ENCODE data around the gene ADPGK.

The ADPGK gene

DNA sequence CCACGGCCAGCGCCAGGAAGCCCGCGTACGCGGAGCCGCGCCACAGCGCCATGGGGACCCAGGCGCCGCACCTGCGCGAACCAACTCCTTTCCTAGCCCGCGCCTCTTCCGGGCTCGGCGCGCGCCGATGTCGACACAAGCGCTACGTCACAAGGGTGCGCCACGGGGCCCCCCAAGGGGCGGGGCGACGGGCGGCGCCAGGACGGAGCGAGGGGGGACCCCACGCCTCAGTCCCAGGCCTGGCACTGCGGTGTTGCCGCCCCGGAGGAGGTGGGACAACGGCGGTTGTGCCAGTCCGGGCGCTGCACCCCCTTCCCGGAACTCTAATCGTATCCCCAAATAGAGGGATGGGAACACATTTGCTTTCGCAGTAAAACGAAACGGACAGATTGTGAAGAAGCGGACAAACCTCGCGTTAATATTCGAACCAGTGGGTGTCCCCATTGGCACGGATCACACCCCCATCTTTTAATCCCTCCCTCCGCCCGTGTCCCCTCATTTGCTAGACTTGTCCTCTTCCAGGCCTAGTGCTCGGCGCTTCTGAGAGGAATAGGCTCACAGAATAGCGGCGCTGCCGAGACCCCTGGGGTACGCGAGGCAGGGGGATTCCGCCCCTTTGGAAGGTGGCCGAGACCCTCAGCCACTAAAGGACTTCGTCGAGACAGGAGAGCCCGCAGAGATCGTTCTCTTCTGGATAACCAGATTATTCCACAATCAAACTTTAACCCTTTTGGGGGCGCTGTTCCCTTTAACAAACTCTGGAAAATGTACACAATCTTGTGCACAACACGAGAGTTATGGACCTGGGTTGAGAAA is at the start of gene ADPGK:
TSS of gene ADPGK (minus strand) at position 119 of the 816 bp plus-strand sequence. CDS start at position 52, 67 bp downstream.
- peak within 1 kb of the TSS; percentile 69 for H3K27ac ChIP-seq
- TF ChIP-seq ZFX (IDR thresholded peaks at IDR 0.05; ENCODE audit: borderline replicate concordance), result no peak
- TF ChIP-seq, protein P1, sequence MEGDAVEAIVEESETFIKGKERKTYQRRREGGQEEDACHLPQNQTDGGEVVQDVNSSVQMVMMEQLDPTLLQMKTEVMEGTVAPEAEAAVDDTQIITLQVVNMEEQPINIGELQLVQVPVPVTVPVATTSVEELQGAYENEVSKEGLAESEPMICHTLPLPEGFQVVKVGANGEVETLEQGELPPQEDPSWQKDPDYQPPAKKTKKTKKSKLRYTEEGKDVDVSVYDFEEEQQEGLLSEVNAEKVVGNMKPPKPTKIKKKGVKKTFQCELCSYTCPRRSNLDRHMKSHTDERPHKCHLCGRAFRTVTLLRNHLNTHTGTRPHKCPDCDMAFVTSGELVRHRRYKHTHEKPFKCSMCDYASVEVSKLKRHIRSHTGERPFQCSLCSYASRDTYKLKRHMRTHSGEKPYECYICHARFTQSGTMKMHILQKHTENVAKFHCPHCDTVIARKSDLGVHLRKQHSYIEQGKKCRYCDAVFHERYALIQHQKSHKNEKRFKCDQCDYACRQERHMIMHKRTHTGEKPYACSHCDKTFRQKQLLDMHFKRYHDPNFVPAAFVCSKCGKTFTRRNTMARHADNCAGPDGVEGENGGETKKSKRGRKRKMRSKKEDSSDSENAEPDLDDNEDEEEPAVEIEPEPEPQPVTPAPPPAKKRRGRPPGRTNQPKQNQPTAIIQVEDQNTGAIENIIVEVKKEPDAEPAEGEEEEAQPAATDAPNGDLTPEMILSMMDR (IDR thresholded peaks at IDR 0.05), result peak; percentile 63

DNA sequence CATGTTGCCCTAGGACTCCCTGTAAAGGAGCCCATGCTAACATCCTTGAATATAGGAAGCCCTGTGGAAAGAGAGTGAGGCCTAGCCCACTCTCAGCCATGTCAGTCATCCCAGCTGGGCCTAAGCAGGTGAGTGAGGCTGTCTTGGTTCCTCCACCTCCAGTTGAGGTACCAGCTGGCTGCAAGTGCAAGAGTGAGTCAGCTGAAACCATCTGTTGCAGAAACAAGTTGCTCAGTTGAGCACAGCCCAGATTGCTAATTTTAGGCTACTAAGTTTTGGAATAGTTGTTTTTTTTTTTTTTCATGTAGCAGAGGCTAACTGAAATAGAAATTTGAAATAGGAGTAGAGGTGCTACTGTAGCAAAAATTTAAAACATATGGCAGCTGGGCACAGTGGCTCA is 43.7 kb upstream of the ADPGK start:
- TF ChIP-seq, protein P1 (IDR thresholded peaks at IDR 0.05), result no peak
- TF ChIP-seq ZFX (IDR thresholded peaks at IDR 0.05; ENCODE audit: borderline replicate concordance), result no peak

DNA sequence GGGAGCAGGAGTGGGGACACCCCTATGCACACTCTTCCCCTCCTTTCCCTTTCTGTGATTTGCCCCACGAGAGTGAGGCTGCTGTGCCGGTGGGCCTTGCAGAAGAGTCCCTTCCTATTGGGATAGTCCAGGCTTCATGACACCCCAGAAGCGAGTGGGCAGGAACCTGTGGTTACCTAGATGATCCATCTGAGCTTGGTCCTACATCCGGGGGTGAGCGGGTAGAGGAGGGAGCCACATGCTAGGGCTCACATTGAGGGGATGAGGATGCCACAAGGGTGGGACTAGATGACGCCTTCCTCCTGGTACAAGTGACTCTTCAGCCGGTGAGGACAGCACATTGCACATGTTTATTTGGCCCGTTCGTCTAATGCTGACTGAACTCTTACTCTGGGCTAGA is 43.1 kb upstream of the ADPGK start:
- no peak overlapping the region for H3K27ac ChIP-seq
- no peak for TF ChIP-seq ZFX (IDR thresholded peaks at IDR 0.05; ENCODE audit: borderline replicate concordance)
- TF ChIP-seq, protein P1 (IDR thresholded peaks at IDR 0.05), result no peak

More for the DNA sequence above, 43.7 kb upstream of the ADPGK start:
- no peak overlapping the region for H3K27ac ChIP-seq

DNA sequence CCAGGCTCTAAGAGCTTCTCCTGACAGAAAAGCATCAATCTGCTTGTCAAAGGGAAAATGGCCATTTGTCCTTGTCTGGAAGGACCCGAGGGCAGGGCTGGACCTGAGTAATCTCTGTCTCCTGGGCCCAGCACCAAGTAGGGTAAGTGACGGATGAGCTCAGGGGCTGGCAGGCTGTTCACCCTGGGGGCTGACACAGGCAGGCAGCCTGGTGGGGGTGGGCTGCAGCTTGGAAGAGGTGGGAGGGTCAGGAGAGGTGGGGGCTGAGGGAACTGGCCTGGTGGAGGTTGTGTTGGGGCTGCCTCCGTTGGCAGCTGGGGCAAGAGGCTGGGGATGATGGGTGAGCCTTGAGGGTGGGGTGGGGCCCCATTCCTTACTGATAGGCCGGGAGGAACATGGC is 42.3 kb upstream of the ADPGK start:
- no peak overlapping the region for H3K27ac ChIP-seq
- TF ChIP-seq, protein P1 (IDR thresholded peaks at IDR 0.05), result no peak
- TF ChIP-seq ZFX (IDR thresholded peaks at IDR 0.05; ENCODE audit: borderline replicate concordance), result no peak

DNA sequence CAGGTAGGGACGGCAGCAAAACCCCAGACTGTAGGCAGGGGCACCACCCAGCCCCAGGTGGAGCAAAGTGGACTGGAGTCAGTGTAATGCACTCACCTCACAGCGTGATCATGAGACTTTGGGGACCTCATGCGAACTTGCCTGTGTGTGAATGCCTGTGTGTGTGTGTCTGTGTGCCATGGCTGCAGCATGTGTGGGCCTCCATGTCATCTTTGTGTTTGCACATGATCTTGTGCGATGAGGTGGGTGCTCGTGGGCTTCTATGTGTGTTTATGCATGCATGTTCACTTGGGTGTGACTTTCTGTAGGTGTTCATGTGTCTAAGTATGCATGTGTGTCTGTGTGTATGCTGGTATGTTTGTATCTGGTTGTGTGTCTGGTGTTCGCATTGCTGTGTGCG is 41.2 kb upstream of the ADPGK start:
- TF ChIP-seq, protein P1 (IDR thresholded peaks at IDR 0.05), result no peak
- no peak for TF ChIP-seq ZFX (IDR thresholded peaks at IDR 0.05; ENCODE audit: borderline replicate concordance)
- no peak overlapping the region for H3K27ac ChIP-seq

DNA sequence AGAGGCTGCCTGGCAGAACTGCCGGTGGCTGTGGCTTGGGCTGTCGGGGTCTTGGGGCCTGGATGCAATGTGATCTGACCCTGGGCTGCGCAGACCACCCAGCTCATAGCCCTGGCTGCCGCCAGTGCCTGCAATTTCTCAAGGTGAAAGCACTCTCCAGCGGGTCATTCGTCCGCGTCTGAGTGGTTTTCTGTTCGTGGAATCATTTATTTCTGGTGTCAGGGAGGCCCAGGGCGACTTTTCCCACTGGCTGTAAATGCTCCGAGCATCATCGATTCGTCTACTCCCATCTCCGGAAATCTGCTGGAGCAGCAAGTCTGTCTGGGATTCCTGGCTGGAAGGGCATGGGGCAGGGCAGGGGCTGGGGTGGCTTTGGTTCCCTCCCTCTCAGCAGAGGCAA is 40.6 kb upstream of the ADPGK start:
- no peak overlapping the region for H3K27ac ChIP-seq
- TF ChIP-seq, protein P1 (IDR thresholded peaks at IDR 0.05), result no peak
- TF ChIP-seq ZFX (IDR thresholded peaks at IDR 0.05; ENCODE audit: borderline replicate concordance), result no peak

DNA sequence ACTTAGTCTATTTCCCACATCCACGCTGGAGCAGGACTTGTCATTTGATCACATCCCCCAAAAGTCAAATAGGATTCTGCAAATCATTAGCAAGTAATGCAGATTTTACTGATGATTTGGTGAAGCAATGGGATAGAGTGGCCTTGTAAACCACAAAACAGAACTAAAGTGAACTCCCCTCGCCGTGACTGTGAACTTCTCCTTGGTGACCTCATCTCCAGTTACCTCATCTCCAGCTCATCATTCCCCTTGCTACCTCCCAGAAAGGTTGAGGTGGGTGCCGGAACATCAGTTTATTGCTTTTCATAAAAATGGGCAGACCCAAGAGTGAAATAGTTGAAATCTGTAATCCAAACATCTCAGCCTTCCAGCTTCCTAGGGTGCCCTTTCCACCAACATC is 36.7 kb upstream of the ADPGK start:
- no peak for TF ChIP-seq ZFX (IDR thresholded peaks at IDR 0.05; ENCODE audit: borderline replicate concordance)
- TF ChIP-seq, protein P1 (IDR thresholded peaks at IDR 0.05), result no peak
- no peak overlapping the region for H3K27ac ChIP-seq
